ENCODE data around the gene TMEM170A. TPM values are rescaled to one million over a fixed set of nuclear protein-coding genes. Genes with fewer than 3 reads are reported as not detected.

Gene TMEM170A
- polyA plus RNA-seq, 1 donor from 2014 or later = 51.5 TPM

- H3K4me1 Mint-ChIP-seq = peaks cover 8 to 27% (median 27%) of the 10 kb centered on the region in 3 donors
- no peaks in the 10 kb centered on the region for H3K9me3 Mint-ChIP-seq
- peak overlapping the region in 1 of 4 donors; percentile 50 for H3K4me3 Mint-ChIP-seq
- no peaks in the 10 kb centered on the region for H3K36me3 Mint-ChIP-seq
- no peak overlapping the region for H3K27ac Mint-ChIP-seq
- no peaks in the 10 kb centered on the region for H3K27me3 Mint-ChIP-seq
Measured at GRCh38 chr16:75486676-75487313, 22.3 kb upstream of the TMEM170A start.

- peak overlapping the region in 1 of 4 donors; percentile 86 for H3K4me3 Mint-ChIP-seq
- H3K27me3 Mint-ChIP-seq = no peaks in the 10 kb centered on the region
- no peaks in the 10 kb centered on the region for H3K9me3 Mint-ChIP-seq
- no peaks in the 10 kb centered on the region for H3K36me3 Mint-ChIP-seq
- peak overlapping the region in 2 of 3 donors; percentile 63 to 78 for H3K27ac Mint-ChIP-seq
- H3K4me1 Mint-ChIP-seq = peaks cover 8 to 27% (median 27%) of the 10 kb centered on the region in 3 donors
Measured at GRCh38 chr16:75486014-75486675, 21.7 kb upstream of the TMEM170A start.

- Mint-ChIP-seq H3K4me3 (peak overlapping the region in 3 of 4 donors; percentile 26 to 86 (median 75)), H3K36me3 (no peaks in the 10 kb centered on the region), H3K4me1 (peaks cover 6 to 27% (median 27%) of the 10 kb centered on the region in 3 donors), H3K27me3 (no peaks in the 10 kb centered on the region), H3K27ac (peak overlapping the region in 2 of 3 donors; percentile 63 to 78), H3K9me3 (no peaks in the 10 kb centered on the region)
Measured at GRCh38 chr16:75485230-75486013, 20.9 kb upstream of the TMEM170A start.

- Mint-ChIP-seq H3K27ac (no peak overlapping the region), H3K9me3 (no peaks in the 10 kb centered on the region), H3K4me1 (peaks cover 3 to 19% (median 19%) of the 10 kb centered on the region in 3 donors), H3K4me3 (no peak overlapping the region), H3K36me3 (no peaks in the 10 kb centered on the region), H3K27me3 (no peaks in the 10 kb centered on the region)
Measured at GRCh38 chr16:75483222-75483621, 18.7 kb upstream of the TMEM170A start.

- peak overlapping the region in 1 of 3 donors; percentile 50 for H3K27ac Mint-ChIP-seq
- H3K4me1 Mint-ChIP-seq = peaks cover 3 to 19% (median 17%) of the 10 kb centered on the region in 3 donors
- H3K4me3 Mint-ChIP-seq = no peak overlapping the region
- H3K36me3 Mint-ChIP-seq = no peaks in the 10 kb centered on the region
- H3K27me3 Mint-ChIP-seq = no peaks in the 10 kb centered on the region
- H3K9me3 Mint-ChIP-seq = peaks cover 0 to 3% (median 0%) of the 10 kb centered on the region in 3 donors
Measured at GRCh38 chr16:75482434-75483205, 18.1 kb upstream of the TMEM170A start.

GRCh38 chr16:75481475-75481874 is 17.0 kb upstream of the TMEM170A start:
- H3K27ac Mint-ChIP-seq = no peak overlapping the region
- H3K4me1 Mint-ChIP-seq = peaks cover 3 to 17% (median 15%) of the 10 kb centered on the region in 3 donors
- peaks cover 2% of the 10 kb centered on the region for H3K36me3 Mint-ChIP-seq
- no peak overlapping the region for H3K4me3 Mint-ChIP-seq
- peaks cover 2% of the 10 kb centered on the region for H3K27me3 Mint-ChIP-seq
- peaks cover 0 to 3% (median 0%) of the 10 kb centered on the region in 3 donors for H3K9me3 Mint-ChIP-seq

- no peak overlapping the region for H3K4me3 Mint-ChIP-seq
- H3K27ac Mint-ChIP-seq = no peak overlapping the region
- no peaks in the 10 kb centered on the region for H3K4me1 Mint-ChIP-seq
- peaks cover 0 to 3% (median 0%) of the 10 kb centered on the region in 3 donors for H3K9me3 Mint-ChIP-seq
- peaks cover 4% of the 10 kb centered on the region for H3K27me3 Mint-ChIP-seq
- H3K36me3 Mint-ChIP-seq = peaks cover 2% of the 10 kb centered on the region
Measured at GRCh38 chr16:75479421-75479990, 15.0 kb upstream of the TMEM170A start.

- peaks cover 0 to 3% (median 0%) of the 10 kb centered on the region in 3 donors for H3K9me3 Mint-ChIP-seq
- no peaks in the 10 kb centered on the region for H3K4me1 Mint-ChIP-seq
- peaks cover 2% of the 10 kb centered on the region for H3K36me3 Mint-ChIP-seq
- H3K27me3 Mint-ChIP-seq = peaks cover 4% of the 10 kb centered on the region
- H3K4me3 Mint-ChIP-seq = no peak overlapping the region
- H3K27ac Mint-ChIP-seq = no peak overlapping the region
Measured at GRCh38 chr16:75478480-75479345, 14.2 kb upstream of the TMEM170A start.

GRCh38 chr16:75477680-75478473 is 13.4 kb upstream of the TMEM170A start:
- Mint-ChIP-seq H3K9me3 (peaks cover 0 to 3% (median 0%) of the 10 kb centered on the region in 3 donors), H3K27me3 (peaks cover 4% of the 10 kb centered on the region), H3K4me1 (no peaks in the 10 kb centered on the region), H3K27ac (peak overlapping the region in 1 of 3 donors; percentile 37), H3K36me3 (peaks cover 2% of the 10 kb centered on the region), H3K4me3 (no peak overlapping the region)

GRCh38 chr16:75476817-75477216 is 12.3 kb upstream of the TMEM170A start:
- Mint-ChIP-seq H3K9me3 (peaks cover 0 to 3% (median 0%) of the 10 kb centered on the region in 3 donors), H3K27me3 (peaks cover 4% of the 10 kb centered on the region), H3K36me3 (peaks cover 2% of the 10 kb centered on the region), H3K27ac (no peak overlapping the region), H3K4me3 (no peak overlapping the region), H3K4me1 (peaks cover 0 to 2% (median 0%) of the 10 kb centered on the region in 3 donors)

- Mint-ChIP-seq H3K9me3 (peaks cover 0 to 3% (median 0%) of the 10 kb centered on the region in 3 donors), H3K27ac (peak overlapping the region in 1 of 3 donors; percentile 39), H3K4me1 (peaks cover 0 to 4% (median 0%) of the 10 kb centered on the region in 3 donors), H3K4me3 (no peak overlapping the region), H3K36me3 (peaks cover 2% of the 10 kb centered on the region), H3K27me3 (peaks cover 5% of the 10 kb centered on the region)
Measured at GRCh38 chr16:75475420-75475847, 10.9 kb upstream of the TMEM170A start.

GRCh38 chr16:75472908-75473877 is 8.7 kb upstream of the TMEM170A start:
- H3K36me3 Mint-ChIP-seq = peaks cover 2% of the 10 kb centered on the region
- H3K4me1 Mint-ChIP-seq = peaks cover 0 to 5% (median 5%) of the 10 kb centered on the region in 3 donors
- H3K27ac Mint-ChIP-seq = no peak overlapping the region
- H3K9me3 Mint-ChIP-seq = peaks cover 0 to 3% (median 0%) of the 10 kb centered on the region in 3 donors
- H3K27me3 Mint-ChIP-seq = peaks cover 5% of the 10 kb centered on the region
- H3K4me3 Mint-ChIP-seq = peak overlapping the region in 1 of 4 donors; percentile 33
